GM12864 (cell line): ENCODE results near the gene TCF7.

Experiments used
- DNase-seq: peaks from one replicate; pipeline ENCODE4 v3.0.0-alpha.2; 2011; ENCODE audit warnings: low read depth
- H3K4me3 ChIP-seq: 2 replicates; pipeline ENCODE4 v1.5.1; 2011; ENCODE audit warnings: mild to moderate bottlenecking, low read depth, low read length, control low read depth
- TF ChIP-seq, protein P1 (sequence below): IDR thresholded peaks from 2 replicates; pipeline ENCODE4 v1.5.1; 2011; ENCODE audit warnings: low read depth, mild to moderate bottlenecking, moderate library complexity, low read length, control low read depth, inconsistent platforms; ENCODE audit errors: missing control alignments

The TCF7 gene

DNA sequence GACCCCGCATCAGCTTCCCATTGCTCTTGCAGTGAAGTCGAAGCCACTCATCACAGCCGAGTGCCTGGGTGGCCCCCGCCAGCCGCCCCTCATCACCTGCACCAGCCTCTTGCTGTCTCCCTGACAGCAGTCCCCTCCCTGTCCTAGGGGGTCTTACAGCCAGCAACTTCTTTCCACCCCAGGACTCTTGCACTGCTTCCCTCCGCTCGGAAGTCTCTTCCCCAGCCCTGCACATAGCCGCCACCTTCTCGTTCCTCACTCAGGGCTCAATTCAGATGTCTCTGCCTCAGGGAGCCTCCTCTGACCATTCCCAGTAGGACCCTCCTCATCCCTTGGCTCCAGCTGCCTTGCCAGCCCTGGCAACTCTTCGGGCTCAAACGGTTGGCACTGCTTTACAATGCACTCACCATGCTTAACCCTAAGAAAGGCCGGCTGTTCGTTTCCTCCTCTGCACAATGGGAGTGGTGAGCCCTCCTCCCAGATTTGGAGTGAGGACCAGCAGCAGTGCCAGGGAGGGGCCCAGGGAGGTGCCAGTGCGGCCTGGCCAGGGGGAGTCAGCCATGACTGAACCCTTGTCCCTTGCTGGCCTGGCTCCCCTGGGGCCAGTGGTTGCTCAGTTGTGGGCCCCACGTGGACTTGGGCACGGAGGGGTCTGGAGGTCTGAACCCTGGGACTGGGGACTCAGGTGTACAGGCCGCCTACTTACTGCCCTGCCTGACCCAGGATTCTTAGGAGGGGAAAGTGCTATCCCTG lies 6.1 kb downstream of the TCF7 start:
- TF ChIP-seq, protein P1, sequence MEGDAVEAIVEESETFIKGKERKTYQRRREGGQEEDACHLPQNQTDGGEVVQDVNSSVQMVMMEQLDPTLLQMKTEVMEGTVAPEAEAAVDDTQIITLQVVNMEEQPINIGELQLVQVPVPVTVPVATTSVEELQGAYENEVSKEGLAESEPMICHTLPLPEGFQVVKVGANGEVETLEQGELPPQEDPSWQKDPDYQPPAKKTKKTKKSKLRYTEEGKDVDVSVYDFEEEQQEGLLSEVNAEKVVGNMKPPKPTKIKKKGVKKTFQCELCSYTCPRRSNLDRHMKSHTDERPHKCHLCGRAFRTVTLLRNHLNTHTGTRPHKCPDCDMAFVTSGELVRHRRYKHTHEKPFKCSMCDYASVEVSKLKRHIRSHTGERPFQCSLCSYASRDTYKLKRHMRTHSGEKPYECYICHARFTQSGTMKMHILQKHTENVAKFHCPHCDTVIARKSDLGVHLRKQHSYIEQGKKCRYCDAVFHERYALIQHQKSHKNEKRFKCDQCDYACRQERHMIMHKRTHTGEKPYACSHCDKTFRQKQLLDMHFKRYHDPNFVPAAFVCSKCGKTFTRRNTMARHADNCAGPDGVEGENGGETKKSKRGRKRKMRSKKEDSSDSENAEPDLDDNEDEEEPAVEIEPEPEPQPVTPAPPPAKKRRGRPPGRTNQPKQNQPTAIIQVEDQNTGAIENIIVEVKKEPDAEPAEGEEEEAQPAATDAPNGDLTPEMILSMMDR, result no peak
- DNase-seq, result no peak
- H3K4me3 ChIP-seq, result no peak overlapping the region

GRCh38 chr5:134122530-134122929 lies 8.0 kb downstream of the TCF7 start:
- DNase-seq, result no peak
- no peak overlapping the region for H3K4me3 ChIP-seq
- TF ChIP-seq, protein P1, result no peak

GRCh38 chr5:134123360-134123759 lies 8.9 kb downstream of the TCF7 start:
- TF ChIP-seq, protein P1, result no peak
- no peak for DNase-seq
- no peak overlapping the region for H3K4me3 ChIP-seq

- TF ChIP-seq, protein P1, result no peak
- no peak for DNase-seq
- H3K4me3 ChIP-seq, result no peak overlapping the region
Measured at GRCh38 chr5:134124289-134125038, 10.0 kb downstream of the TCF7 start.

DNA sequence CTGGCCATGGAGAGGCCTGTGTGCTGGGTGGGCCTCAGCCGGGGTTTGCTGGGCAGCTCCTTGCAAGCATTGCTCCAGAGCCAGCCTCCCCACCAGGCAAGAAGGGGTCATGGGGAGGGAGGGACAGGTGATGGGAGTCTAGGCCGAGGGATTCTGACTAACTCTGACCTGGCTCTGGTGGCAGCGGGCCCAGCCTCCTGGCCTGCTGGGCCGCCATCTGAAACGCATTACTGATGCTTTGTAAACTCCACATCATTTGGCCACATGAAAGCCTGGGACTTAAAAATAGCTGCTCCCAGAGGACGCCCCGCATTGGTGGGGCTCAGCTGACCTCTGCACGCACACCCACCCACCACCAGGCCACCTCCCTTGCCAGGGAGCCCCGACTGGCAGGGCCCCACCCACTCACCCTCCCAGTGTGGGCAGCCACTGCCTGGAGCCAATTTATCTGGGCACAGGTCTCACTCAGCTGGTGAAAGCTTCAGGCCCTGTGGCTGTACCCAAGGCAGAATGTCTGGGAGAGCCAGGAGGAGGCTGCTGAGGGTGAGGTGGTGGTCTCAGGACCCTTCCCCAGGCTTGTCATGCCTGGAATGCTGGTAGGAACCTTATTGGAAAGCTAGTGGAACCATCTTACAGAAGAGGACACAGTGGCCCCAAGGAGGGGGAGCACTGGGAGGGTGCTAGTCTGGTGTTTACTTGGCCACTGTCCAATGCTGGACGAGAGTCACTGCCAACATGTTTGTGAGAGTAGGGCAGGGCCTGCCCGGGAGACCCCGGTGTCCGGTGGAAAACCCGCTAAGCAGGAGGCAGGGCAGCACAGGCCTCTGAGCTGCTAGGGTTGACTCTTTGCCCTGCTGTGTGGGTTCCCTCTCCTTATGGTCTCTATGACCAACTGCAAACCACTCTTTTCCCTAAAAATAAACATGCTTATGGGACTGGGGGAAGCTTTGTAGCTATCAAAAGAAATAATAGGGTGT lies 10.8 kb downstream of the TCF7 start:
- no peak overlapping the region for H3K4me3 ChIP-seq
- DNase-seq, result no peak
- TF ChIP-seq, protein P1, result no peak

- peak; percentile 22 for DNase-seq
- TF ChIP-seq, protein P1, result no peak
Measured at GRCh38 chr5:134127376-134127861, 12.9 kb downstream of the TCF7 start.

More at GRCh38 chr5:134127376-134127861, 12.9 kb downstream of the TCF7 start:
- H3K4me3 ChIP-seq, result no peak overlapping the region
